Stimulated activated CD4-positive, alpha-beta T cell treated with anti-CD3 and anti-CD28 coated beads, Interleukin-2, amount 100 ng/mL, for 24 hours (primary cell): ENCODE measurements around the gene INKA2.

ENCODE experiments used
- DNase-seq, 2 donors: peaks; one replicate each; pipeline ENCODE4 v3.0.0-alpha.2; 2020

Gene INKA2

DNA sequence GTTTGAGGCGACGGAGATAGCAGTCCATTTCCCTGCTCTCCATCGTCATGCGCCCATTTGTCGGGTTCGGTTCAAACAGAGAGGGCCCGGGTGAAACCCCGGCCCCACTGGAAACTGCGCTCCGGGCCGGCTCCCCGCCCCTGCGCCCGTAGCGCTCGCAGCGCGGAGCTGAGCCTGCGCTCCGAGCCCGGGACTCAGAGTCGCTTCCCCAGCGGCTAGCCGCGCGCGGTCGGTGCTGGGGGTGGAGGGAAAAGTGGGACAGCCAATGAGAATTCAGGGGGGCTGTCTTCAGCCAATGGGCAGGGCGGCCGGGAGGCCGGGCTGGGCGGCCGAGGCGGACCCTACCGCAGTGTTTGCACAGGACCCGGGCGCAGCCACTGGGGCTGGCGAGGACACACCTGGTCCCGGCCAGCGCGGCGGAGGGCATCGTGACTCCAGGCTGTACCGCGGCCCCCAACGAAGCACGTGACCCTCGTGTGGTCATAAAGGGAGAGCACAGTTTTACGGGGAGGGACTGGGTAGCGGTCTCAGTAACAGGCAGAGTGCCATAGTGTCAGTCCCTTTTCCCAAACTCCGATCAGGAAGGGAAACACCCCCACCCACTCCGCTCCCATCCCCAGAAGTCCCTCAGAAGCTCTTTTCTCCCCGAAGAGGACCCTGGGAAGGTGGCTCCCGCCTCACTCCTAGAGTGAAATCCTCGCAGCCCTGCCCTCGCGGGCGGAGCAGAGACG is at the start of gene INKA2:
Gene INKA2 (minus strand): TSS at position 202 of the 731 bp plus-strand sequence. CDS start 153 bp downstream, at position 49.
- peak; percentile 75 to 86 for DNase-seq

GRCh38 chr1:111786669-111787207 is 47.5 kb upstream of the INKA2 start:
- no peak for DNase-seq

DNA sequence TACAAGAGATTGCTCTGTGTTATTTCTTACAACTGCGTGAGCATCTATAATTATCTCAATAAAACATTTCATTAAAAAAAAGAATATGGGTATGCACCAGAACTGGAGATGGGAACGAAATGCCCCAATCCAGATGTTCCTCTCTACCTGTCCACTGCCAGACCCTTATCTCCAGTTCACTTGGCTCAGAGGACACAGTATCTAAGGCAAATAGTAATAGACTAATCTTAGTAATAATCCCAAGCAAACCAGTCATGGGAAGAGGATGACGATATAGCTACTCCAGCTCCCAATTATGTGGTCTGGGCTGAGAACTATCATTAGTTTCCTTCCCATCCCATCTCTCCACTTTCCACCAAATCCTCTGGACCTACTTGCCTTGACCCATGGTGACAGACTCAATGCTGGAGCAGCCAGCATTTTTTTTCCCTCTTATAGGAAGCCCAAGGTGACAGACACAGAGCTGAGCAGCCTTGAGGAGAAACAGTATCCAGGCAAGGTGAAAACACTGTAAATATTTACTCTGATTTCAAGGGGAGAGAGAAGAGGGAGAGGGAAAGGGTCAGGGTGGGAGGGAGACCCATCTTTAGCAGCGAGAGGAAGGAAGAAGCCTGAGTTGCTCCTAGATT is 45.2 kb upstream of the INKA2 start:
- no peak for DNase-seq

DNA sequence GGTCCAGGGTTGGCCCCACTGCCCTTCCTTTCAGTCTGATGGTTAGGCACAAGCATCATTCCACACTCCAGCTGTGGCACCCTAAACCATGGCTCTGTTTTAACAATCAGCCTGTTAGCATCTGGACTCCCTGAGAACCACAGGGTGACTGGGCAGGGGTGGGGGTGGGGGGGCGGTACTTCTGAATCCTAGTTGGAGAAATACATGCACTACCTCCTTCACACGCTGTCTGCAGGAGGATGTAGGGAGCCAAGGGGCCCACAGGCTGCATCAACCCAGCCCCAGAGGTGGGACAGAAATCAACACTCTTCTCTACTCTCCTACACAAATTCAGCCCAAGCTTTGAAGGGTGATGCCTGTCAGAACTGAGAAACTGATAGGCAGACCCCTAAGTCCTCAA is 40.4 kb upstream of the INKA2 start:
- DNase-seq, result no peak

- DNase-seq, result no peak
These were observed 39.4 kb upstream of the INKA2 start for GRCh38 chr1:111778541-111779051.

GRCh38 chr1:111778066-111778465 is 38.9 kb upstream of the INKA2 start:
- no peak for DNase-seq

- DNase-seq, result no peak
These were observed 38.1 kb upstream of the INKA2 start for GRCh38 chr1:111777301-111777700.

DNA sequence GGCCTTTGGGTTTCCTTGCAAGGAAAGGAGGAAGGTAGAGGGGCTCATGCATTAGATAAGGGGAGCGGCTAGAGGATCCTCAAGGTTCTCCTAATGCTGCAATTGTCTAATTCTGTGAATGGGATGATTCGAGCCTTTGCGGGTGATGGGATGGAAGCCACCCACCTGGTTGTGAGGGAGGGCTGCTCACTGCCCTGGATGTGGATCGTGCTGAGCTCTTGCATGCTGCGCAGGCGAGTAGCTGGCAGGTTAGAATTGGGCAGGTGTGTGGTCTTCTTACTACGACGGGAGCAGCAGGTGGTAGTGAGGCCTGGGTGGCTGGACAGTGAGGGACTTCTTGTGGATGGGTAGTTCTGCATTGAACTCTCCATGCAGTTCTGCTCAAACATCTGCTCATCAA is 37.7 kb upstream of the INKA2 start:
- no peak for DNase-seq

DNA sequence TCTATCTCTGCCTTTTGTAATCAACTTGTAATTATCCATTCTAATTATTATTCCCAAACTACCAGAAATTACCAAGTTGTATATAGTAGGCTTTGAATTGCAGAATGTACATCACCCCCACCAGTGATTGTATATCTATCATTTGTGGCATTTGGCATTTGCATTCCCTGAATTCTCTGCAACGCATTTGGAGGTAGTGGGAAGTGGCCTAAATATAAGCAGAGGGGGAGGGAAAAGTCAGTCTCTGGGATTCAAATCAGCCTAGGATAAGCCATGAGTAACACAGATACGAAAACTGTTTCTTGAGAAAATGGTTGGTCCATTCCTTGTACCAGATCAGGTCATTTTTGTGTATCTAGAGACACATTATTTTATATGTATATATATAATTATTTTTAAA is 37.2 kb upstream of the INKA2 start:
- DNase-seq, result no peak

- no peak for DNase-seq
These were observed 36.8 kb upstream of the INKA2 start for GRCh38 chr1:111775966-111776365.

GRCh38 chr1:111770916-111771315 is 31.7 kb upstream of the INKA2 start:
- no peak for DNase-seq

GRCh38 chr1:111769517-111770146 is 30.4 kb upstream of the INKA2 start:
- DNase-seq, result peak; percentile 12 to 50

DNA sequence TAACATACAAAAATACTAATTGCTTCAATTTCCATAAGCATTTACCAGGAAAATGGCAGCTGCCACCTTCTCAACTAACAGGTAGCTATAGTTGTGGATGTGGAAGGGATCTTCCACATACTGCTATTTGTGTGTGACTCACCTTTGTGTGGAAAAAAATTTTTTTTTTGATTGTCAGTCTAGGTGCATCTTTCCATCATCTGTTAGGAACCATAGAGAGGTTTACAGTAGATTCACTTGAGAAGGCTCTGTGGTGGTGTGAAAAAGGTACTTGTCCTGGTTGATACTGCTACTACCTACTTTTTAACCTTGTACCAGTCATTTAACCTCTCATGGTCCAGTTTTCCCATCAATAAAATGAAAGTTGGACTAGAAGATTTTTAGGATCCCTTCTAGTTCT is 29.4 kb upstream of the INKA2 start:
- DNase-seq, result no peak

DNA sequence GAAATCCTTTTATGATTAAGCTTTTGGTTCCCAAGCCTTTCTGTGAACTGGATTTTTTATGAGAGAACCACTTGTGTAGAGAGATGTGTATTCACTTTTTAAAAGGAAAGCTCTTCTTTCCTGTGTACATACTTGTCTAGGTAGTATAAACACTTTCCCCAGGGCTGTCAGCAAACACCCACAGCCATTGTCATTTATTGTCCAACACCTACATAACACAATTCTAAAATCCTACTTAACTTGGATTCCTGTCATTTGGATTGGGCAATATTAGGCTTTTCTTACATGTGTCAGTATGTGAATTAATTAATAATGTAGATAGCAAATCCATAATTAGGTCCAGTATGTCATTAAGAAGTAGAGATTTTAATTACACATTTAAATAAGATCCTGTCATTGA is 28.8 kb upstream of the INKA2 start:
- no peak for DNase-seq

GRCh38 chr1:111762332-111762731 is 23.1 kb upstream of the INKA2 start:
- no peak for DNase-seq

DNA sequence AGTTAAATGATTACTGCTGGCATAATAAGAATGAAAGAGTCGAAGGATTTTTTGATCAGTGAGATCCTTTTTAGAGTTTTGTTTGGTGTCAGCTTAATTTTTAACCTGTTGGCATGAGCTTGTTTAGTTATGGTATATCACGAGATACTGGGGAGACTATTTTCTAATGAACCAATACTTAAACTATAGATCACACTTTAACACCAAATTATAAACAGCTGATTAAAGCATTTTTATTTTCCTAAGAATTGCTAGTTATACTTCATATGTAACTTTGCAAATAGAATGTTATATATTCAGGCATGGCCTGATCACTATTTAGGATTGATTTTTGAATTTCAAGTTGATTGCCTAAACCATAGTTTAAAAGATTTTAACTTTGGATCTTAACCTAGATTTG is 22.5 kb upstream of the INKA2 start:
- no peak for DNase-seq

DNA sequence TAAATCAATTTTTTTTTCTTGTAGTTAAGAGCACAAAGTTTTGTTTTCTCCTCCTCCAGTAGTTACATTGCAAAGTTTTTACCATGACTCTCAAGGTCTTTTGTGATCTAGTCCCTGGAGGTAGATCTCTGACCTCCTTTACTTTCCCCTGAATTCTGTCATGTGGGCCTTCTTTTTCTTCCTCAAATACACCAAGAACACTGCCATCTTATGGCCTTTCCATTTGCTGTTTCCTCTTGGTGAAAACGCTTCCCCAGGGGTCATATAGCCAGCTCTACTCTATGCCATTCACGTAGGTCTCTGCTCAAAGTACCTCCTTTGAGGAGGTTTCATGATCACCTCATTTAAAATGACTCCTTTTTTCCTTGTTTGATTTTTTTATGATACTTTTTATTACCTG is 19.2 kb upstream of the INKA2 start:
- no peak for DNase-seq

DNA sequence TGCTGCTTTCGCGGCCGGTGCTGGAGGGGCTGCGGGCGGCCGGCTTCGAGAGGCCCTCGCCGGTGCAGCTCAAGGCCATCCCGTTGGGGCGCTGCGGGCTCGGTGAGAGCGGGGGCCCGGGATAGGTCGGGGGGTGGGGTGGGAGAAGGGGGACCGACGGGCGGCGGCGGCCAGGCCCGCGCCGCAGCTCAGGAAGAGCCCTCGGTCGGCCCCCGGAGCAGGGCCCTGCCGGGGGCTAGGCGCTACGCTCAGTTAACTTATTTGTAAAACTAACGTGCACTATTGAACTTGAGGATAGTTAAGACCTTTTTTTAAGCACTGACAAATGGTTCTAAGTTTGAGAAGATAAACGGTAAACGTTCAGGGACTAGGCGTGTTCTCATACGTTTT is 16.9 kb upstream of the INKA2 start:
- DNase-seq, result no peak

DNA sequence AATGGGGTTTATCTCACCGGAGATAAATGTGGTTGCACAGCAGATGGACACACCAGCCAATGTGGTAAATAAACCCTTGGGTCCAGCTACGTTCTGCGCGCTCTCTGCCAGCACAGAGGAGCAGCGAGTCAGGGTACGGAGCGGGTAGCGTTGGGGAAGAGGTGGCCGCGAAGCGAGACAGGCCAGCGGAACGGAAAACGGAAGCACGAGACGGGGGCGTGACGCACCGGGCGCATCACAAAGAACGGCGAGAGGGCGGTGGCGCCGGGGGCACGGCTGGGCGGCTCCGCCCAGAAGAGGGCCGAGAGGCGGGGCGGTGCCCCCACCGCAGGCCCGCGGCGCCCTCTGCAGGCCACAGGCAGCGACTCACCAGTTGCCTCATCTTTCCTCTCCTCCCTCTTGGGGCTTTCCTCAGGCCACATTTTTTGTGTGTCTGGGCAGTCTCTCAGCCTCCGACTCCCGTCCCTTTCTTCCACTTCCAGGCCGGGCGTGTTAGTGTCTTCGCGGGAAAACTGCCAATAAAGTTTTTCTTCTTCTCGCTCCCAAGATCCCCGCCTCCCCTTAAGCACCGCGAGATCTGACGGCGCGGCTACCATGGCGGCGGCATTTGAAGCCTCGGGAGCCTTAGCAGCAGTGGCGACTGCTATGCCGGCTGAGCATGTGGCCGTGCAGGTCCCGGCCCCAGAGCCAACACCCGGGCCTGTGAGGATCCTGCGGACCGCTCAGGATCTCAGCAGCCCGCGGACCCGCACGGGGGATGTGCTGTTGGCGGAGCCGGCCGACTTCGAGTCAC is 16.3 kb upstream of the INKA2 start, which contains the start of gene DDX20:
Gene DDX20 (plus strand): TSS at position 571 of the 793 bp plus-strand sequence. CDS start 24 bp downstream, at position 595.
- peak; percentile 93 to 94 for DNase-seq

- peak; percentile 48 to 49 for DNase-seq
These were observed 15.8 kb upstream of the INKA2 start for GRCh38 chr1:111754984-111755330.

GRCh38 chr1:111751906-111752575 is 12.8 kb upstream of the INKA2 start:
- no peak for DNase-seq

- no peak for DNase-seq
These were observed 11.7 kb upstream of the INKA2 start for GRCh38 chr1:111750856-111751255.
